Panc1 (cell line): Measurements from ENCODE around the gene SPATA32. TPM values are rescaled to one million over a fixed set of nuclear protein-coding genes. Genes with fewer than 3 reads are reported as not detected.

Experiments used
- ATAC-seq: fragments of 200-7000 bp; cut with Tn5 transposase; 2 replicates; pipeline ENCODE4 v1.9.1; 2020; ENCODE audit warnings: mild to moderate bottlenecking, moderate library complexity
- BruUV-seq: library from RNA; stranded (reverse); fragments of 400-500 nt; replicated peaks from 2 replicates; lab custom pipeline; 2021; lab: Mats Ljungman, UMichigan
- CTCF ChIA-PET: fragments of 300-600 bp; sonication (Branson Sonifier 250); formaldehyde crosslinking; loops from one replicate; lab custom pipeline; 2022; ENCODE audit warnings: antibody characterized with exemption; lab: Charles Lee
- POLR2A ChIA-PET: fragments of 300-600 bp; sonication (Branson Sonifier 250); formaldehyde crosslinking; loops from one replicate; lab custom pipeline; 2022; ENCODE audit warnings: antibody characterized with exemption; lab: Charles Lee
- DNase-seq: peaks from one replicate; pipeline ENCODE4 v3.0.0-alpha.2; 2010; ENCODE audit warnings: low read depth, low spot score
- H3K27ac ChIP-seq: 2 replicates; pipeline ENCODE4 v1.5.1; 2011; ENCODE audit warnings: mild to moderate bottlenecking, low read length, inconsistent platforms
- H3K27me3 ChIP-seq: fragments of 200-500 bp; sonication (Bioruptor generic); 2 replicates; pipeline ENCODE4 v1.6.0; 2014; ENCODE audit warnings: low read length, inconsistent platforms; ENCODE audit not compliant: control insufficient read depth, insufficient read depth
- H3K36me3 ChIP-seq: fragments of 200-500 bp; sonication (Bioruptor generic); 2 replicates; pipeline ENCODE4 v1.5.1; 2014; ENCODE audit warnings: inconsistent platforms, mild to moderate bottlenecking, low read length, moderate library complexity; ENCODE audit not compliant: control insufficient read depth, insufficient read depth
- H3K4me1 ChIP-seq: 2 replicates; pipeline ENCODE4 v1.5.1; 2011; ENCODE audit warnings: inconsistent platforms, mild to moderate bottlenecking, low read length, moderate library complexity; ENCODE audit not compliant: control insufficient read depth, insufficient read depth
- H3K4me3 ChIP-seq, 2 experiments: 2 replicates each; pipeline ENCODE4 v1.5.1; 2011 to 2012; ENCODE audit warnings: low read depth in 2 of 2, low read length in 2 of 2, mild to moderate bottlenecking in 2 of 2, inconsistent platforms in 1 of 2, moderate library complexity in 1 of 2
- H3K9me3 ChIP-seq: fragments of 200-500 bp; sonication (Bioruptor generic); 2 replicates; pipeline ENCODE4 v1.5.1; 2014; ENCODE audit warnings: low read depth, mild to moderate bottlenecking, inconsistent platforms, low read length, moderate library complexity; ENCODE audit not compliant: control insufficient read depth, insufficient read depth
- POLR2AphosphoS5 ChIP-seq: IDR thresholded peaks from 2 replicates; pipeline ENCODE4 v1.6.1; 2012; ENCODE audit warnings: mild to moderate bottlenecking, low read depth, low read length, moderate library complexity
- SIN3A ChIP-seq: IDR thresholded peaks from 2 replicates; pipeline ENCODE4 v1.6.1; 2012; ENCODE audit warnings: low read depth, mild to moderate bottlenecking, low read length, moderate library complexity, borderline replicate concordance; ENCODE audit not compliant: insufficient read depth
- TCF7L2 ChIP-seq: IDR thresholded peaks from 2 replicates; pipeline ENCODE4 v1.6.1; 2011; ENCODE audit warnings: mild to moderate bottlenecking, low read depth, low read length, inconsistent platforms
- in situ Hi-C: cut with HindIII; loops from 2 replicates; pipeline ENCODE4 v1.10.0; 2016; ENCODE audit warnings: low sequenced_read_pairs, low pct_unique_long_range_greater_than_20kb
- intact Hi-C: fragments of 100-400 bp; cut with micrococcal nuclease; formaldehyde crosslinking; loops from one replicate; pipeline ENCODE4 v1.10.0; 2022; ENCODE audit not compliant: unreplicated experiment
- total RNA-seq: library from RNA; stranded (reverse); gene quantifications from one replicate; pipeline ENCODE4 v1.2.1, GENCODE V29; 2021; ENCODE audit not compliant: unreplicated experiment
- TF ChIP-seq, protein P1 (sequence below), 2 experiments: IDR thresholded peaks; 2 replicates each; pipeline ENCODE4 v1.6.1; 2011 to 2012; ENCODE audit warnings: low read depth in 2 of 2, control low read depth in 1 of 2, low read length in 1 of 2, mild to moderate bottlenecking in 1 of 2, moderate library complexity in 1 of 2; ENCODE audit not compliant: insufficient read depth in 1 of 2
- TF ChIP-seq, protein P2 (sequence below): fragments of 450-650 bp; IDR thresholded peaks from 2 replicates; pipeline ENCODE4 v1.5.1; 2017; ENCODE audit warnings: mild to moderate bottlenecking

SPATA32 gene
- total RNA-seq, 1 experiment from 2014 or later, result 0.26 TPM

GRCh38 chr17:45289301-45290268 lies 27.7 kb upstream of the SPATA32 start:
- ChIA-PET CTCF (interaction anchor here (0.9 kb wide), 1 partner anchor 37 kb away, joined by 3 read pairs; no protein-coding TSS in a partner anchor), POLR2A (no interaction called here)
- no TSS peak for BruUV-seq
- Histone ChIP-seq H3K9me3 (no peaks in the 10 kb centered on the region), H3K36me3 (peaks cover 13% of the 10 kb centered on the region), H3K27me3 (no peaks in the 10 kb centered on the region), H3K27ac (peak overlapping the region; percentile 93), H3K4me1 (peaks cover 65% of the 10 kb centered on the region), H3K4me3 (no peak overlapping the region)
- ATAC-seq, result peak; percentile 5; the same call in 1 of the 2 replicates
- TF ChIP-seq TCF7L2 (no peak), POLR2AphosphoS5 (peak; percentile 28; the same call in 1 of the 2 replicates)
- no peak for DNase-seq
- in situ Hi-C loops, result no loop called here
- intact Hi-C loops, result no loop called here

- Histone ChIP-seq H3K27ac (peak overlapping the region; percentile 93), H3K4me3 (no peak overlapping the region), H3K4me1 (peaks cover 61% of the 10 kb centered on the region), H3K27me3 (no peaks in the 10 kb centered on the region), H3K36me3 (peaks cover 13% of the 10 kb centered on the region), H3K9me3 (no peaks in the 10 kb centered on the region)
- CTCF ChIA-PET, result no interaction called here
- no peak for DNase-seq
- POLR2A ChIA-PET, result no interaction called here
- in situ Hi-C loops (no loop called here), intact Hi-C loops (no loop called here)
- ATAC-seq, result no peak
- no peak for TF ChIP-seq TCF7L2
- no peak for TF ChIP-seq SIN3A
- TF ChIP-seq, protein P1, sequence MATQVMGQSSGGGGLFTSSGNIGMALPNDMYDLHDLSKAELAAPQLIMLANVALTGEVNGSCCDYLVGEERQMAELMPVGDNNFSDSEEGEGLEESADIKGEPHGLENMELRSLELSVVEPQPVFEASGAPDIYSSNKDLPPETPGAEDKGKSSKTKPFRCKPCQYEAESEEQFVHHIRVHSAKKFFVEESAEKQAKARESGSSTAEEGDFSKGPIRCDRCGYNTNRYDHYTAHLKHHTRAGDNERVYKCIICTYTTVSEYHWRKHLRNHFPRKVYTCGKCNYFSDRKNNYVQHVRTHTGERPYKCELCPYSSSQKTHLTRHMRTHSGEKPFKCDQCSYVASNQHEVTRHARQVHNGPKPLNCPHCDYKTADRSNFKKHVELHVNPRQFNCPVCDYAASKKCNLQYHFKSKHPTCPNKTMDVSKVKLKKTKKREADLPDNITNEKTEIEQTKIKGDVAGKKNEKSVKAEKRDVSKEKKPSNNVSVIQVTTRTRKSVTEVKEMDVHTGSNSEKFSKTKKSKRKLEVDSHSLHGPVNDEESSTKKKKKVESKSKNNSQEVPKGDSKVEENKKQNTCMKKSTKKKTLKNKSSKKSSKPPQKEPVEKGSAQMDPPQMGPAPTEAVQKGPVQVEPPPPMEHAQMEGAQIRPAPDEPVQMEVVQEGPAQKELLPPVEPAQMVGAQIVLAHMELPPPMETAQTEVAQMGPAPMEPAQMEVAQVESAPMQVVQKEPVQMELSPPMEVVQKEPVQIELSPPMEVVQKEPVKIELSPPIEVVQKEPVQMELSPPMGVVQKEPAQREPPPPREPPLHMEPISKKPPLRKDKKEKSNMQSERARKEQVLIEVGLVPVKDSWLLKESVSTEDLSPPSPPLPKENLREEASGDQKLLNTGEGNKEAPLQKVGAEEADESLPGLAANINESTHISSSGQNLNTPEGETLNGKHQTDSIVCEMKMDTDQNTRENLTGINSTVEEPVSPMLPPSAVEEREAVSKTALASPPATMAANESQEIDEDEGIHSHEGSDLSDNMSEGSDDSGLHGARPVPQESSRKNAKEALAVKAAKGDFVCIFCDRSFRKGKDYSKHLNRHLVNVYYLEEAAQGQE (IDR thresholded peaks at IDR 0.05; ENCODE audit: insufficient read depth in 1 of 2, low read depth in 2 of 2, low read length in 1 of 2), result no peak
- TF ChIP-seq POLR2AphosphoS5, result no peak
- TF ChIP-seq, protein P2, sequence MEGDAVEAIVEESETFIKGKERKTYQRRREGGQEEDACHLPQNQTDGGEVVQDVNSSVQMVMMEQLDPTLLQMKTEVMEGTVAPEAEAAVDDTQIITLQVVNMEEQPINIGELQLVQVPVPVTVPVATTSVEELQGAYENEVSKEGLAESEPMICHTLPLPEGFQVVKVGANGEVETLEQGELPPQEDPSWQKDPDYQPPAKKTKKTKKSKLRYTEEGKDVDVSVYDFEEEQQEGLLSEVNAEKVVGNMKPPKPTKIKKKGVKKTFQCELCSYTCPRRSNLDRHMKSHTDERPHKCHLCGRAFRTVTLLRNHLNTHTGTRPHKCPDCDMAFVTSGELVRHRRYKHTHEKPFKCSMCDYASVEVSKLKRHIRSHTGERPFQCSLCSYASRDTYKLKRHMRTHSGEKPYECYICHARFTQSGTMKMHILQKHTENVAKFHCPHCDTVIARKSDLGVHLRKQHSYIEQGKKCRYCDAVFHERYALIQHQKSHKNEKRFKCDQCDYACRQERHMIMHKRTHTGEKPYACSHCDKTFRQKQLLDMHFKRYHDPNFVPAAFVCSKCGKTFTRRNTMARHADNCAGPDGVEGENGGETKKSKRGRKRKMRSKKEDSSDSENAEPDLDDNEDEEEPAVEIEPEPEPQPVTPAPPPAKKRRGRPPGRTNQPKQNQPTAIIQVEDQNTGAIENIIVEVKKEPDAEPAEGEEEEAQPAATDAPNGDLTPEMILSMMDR, result no peak
- no TSS peak for BruUV-seq
Observed at GRCh38 chr17:45288825-45289224, 26.9 kb upstream of the SPATA32 start.
